Activated T-cell treated with anti-CD3 and anti-CD28 coated beads, Interleukin-2, amount 50 U/mL, for 48 hours (primary cell): ENCODE results near the gene MBOAT2.
"Not testable (repeated sequence)": the region's sequence is repeated elsewhere in the genome, so short reads cannot be mapped to it uniquely, and the experiment has no call there.

ENCODE experiments used
- DNase-seq, 2 experiments: peaks; one replicate each; pipeline ENCODE4 v3.0.0-alpha.2; 2020

Gene MBOAT2

GRCh38 chr2:8989536-8990079, 13.9 kb downstream of the MBOAT2 start:
- no peak for DNase-seq

DNA sequence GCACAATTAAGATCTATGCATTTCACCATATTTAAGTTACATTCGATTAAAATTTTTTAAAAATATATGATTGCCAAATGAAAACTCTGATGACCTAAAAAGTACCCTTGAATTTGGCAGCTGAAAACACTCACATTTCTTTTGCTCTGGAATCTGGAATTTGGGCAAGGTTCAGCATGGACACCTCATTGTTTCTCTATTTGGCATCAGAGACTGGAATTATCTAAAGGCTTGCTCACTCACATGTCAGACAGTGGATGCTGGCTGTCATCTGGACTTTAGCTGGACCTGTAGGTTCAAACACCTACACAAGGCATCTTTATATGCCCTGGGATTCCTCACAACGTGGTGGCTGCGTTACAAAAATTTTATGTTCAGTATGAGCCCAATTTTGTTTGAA, 16.1 kb downstream of the MBOAT2 start:
- no peak for DNase-seq

- DNase-seq: peak; percentile 25 to 28
Observed at GRCh38 chr2:8986327-8986976, 17.0 kb downstream of the MBOAT2 start.

- DNase-seq: no peak
Observed at GRCh38 chr2:8985561-8986326, 17.7 kb downstream of the MBOAT2 start.

DNA sequence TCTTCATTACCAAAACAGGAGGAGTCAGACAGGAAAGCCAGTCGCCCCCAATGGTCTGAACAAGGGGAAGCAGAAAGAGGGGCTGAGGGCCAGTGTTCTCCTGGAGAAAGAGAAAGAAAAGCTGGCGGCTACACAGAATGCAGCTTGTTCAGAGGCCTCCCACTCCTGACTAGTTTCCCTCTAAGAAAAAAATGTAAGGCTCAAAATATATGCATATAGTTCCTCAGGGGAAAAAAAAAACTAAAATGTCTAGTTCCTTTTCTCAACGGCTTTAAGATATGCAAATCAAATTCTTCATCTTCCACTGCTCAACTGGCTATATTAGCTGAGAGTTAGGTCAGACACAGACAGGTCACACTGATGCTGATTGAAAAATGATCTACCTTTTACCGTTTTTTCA, 18.6 kb downstream of the MBOAT2 start:
- DNase-seq: no peak

DNA sequence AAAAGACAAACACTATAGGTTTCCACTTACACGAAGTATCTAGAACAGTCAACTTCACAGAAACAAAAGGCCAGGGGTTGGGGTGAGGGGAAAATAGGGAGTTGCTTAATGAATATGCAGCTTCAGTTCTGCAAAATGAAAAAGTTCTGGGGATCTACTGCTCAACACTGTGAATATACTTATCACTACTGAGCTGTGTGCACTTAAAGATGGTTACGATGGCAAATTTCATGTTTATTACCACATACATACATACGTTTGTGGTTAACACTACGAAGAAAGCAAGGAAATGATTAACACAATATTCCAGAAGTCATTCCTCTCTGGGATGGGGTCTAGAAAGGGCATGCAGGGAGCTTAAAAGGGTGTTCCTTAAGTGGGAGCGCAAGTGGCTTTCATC, 19.3 kb downstream of the MBOAT2 start:
- no peak for DNase-seq

DNA sequence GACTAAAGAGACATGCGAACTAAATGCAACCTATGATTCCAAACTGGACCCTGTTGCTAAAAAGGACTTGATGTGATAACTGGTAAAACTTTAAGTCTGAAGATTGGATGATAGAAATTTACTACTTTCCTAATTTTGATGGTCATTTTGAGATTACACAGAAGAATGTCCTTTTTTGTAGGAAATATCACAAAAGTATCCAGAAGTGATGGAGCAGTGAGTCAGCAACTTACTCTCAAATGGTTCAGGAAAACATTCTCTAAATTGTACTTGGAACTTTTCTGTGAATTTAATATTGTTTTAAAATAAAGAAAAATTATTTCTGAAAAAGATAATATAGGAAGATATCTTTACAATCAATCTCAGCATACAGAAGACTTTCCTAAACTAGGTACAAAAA, 19.9 kb downstream of the MBOAT2 start:
- DNase-seq: no peak

- DNase-seq: no peak
Observed at GRCh38 chr2:8981876-8982275, 21.6 kb downstream of the MBOAT2 start.

GRCh38 chr2:8980096-8980495, 23.4 kb downstream of the MBOAT2 start:
- DNase-seq: no peak

DNA sequence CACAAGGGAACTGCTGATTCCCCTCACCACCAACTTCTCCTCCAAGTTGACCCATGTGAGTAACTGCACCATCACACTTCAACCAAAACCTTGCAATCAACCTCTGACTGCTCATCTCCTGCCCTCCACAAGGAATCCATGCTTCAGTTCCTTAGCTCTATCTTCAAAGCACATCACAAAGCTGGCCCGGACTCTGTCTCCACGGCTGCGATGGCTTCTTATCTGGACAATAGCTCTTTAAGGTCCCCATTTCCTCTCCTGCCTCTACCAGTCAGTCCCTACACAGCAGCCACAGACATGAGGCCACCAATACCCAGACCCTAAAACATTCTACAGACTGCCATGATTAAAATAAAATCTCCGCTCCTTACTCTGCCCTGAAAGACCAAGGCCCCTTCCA, 25.7 kb downstream of the MBOAT2 start:
- DNase-seq: no peak

- DNase-seq: no peak
Observed at GRCh38 chr2:8976442-8977259, 26.8 kb downstream of the MBOAT2 start.

DNA sequence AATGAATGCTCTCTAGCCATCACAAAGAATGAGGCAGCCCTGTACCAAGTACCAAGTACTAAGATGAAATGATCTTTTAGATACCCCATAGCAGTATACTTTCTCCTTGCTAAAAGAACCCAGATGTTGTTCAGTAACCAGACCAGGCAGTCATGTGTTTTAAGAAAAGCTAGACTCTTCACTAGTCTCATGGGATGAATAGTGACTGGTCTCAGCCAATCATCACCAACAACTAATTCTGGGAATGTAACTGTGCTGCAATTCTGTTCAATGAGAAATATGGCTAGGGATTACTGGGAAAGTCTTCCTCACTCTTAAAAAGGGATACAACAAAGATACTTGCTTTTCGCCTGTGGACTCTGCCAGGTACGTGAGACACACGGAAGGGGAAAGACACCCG, 29.5 kb downstream of the MBOAT2 start:
- no peak for DNase-seq

DNA sequence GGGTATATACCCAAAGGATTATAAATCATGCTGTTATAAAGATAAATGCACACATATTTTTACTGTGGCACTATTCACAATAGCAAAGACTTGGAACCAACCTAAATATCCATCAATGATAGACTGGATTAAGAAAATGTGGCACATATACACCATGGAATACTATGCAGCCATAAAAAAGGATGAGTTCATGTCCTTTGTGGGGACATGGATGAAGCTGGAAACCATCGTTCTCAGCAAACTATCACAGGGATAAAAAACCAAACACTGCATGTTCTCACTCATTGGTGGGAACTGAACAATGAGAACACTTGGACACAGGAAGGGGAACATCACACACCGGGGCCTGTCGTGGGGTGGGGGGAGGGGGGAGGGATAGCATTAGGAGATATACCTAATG, 30.5 kb downstream of the MBOAT2 start:
- not testable (repeated sequence) for DNase-seq

DNA sequence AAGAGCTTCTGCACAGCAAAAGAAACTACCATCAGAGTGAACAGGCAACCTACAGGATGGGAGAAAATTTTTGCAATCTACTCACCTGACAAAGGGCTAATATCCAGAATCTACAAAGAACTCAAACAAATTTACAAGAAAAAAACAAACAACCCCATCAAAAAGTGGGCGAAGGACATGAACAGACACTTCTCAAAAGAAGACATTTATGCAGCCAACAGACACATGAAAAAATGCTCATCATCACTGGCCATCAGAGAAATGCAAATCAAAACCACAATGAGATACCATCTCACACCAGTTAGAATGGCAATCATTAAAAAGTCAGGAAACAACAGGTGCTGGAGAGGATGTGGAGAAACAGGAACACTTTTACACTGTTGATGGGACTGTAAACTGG, 30.9 kb downstream of the MBOAT2 start:
- not testable (repeated sequence) for DNase-seq

DNA sequence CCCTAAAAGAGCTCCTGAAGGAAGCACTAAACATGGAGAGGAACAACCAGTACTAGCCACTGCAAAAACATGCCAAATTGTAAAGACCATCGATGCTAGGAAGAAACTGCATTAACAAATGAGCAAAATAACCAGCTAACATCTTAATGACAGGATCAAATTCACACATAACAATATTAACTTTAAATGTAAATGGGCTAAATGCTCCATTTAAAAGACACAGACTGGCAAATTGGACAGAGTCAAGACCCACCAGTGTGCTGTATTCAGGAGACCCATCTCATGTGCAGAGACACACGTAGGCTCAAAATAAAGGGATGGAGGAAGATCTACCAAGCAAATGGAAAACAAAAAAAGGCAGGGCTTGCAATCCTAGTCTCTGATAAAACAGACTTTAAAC, 34.1 kb downstream of the MBOAT2 start:
- not testable (repeated sequence) for DNase-seq

DNA sequence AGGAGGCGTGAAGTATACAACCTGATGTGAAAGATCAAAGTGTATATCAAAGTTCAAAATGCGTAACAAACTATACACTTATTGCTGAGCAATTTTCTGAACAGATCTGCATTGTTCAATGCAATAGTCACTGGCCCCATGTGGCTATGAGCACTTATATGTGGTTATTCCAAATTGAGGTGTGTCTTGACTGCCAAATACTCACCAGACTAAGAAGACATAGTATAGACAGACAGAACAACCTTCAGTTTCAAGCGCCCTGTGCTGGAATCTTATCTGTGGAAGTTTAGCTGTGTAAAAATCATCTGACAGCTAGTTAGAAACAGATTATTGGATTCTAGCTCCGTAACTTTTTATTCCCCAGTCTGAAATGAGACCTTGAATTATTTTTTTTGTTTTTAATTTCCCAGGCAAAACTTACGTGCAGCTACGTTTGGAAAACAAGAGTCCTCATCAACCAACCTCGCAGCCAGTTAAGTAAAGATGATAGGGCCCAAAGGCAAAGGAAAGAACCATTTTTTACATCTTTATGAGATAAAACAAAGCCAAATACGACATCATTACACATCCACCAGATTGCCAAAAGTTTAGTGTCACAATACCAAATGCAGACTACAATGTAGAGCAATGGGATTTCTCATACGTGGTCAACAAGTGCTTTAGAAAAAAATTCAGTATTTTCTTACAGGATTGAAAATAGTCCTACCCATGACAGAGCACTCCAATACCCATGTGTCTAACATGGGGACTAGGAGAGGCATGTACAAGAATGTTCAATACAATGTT, 37.2 kb downstream of the MBOAT2 start:
- DNase-seq: no peak

DNA sequence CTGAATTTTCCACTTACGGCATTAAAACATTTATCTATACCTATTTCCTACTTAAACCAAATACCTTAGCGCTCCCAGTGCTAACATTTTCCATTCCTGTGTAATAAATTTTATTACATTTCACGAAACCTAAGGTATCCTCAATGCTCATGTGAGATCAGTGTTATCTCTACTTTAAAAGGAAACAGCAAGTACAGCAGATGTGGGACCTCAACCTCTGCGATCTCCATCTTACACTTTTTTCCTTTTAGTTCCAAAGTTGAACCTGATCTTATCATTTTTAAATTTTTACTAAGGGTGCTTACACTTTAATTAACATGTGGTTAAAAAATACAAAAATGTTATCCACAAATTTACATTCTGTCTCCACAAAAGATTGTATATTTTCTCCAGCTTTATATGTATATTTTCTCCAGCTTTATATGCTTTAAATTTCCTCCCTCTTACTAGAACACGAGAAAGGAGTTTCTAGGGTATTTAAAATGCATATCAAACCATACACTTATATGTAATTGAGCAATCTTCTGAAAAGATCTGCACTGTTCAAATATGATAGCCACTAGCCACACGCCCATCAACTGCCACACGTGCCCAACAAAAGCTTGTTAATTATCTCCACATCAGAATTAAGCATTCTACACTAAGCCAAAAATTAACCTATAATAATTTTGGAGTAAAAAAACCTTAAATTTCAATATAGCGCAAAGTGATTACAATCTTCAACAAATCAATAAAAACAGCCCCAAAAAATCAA, 38.1 kb downstream of the MBOAT2 start:
- DNase-seq: no peak

DNA sequence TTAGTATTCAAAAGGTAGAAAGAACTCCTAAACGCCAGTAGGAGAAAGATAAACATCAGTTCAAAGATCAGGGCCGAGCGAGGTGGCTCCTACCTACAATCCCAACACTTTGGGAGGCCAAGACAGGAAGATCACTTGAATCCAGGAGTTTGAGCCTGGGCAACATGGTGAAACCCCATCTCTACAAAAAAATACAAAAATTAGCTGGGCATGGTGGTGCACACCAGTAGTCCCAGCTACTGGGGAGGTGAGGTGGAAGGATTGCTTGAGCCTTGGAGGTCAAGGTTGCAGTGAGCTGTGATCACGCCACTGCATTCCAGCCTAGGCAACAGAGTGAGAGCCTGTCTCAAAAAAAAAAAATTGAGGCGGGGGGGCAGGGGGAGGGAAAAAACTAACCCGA, 40.6 kb downstream of the MBOAT2 start:
- no peak for DNase-seq

GRCh38 chr2:8957628-8958027, 45.9 kb downstream of the MBOAT2 start:
- no peak for DNase-seq

GRCh38 chr2:8956774-8957173, 46.7 kb downstream of the MBOAT2 start:
- DNase-seq: no peak

DNA sequence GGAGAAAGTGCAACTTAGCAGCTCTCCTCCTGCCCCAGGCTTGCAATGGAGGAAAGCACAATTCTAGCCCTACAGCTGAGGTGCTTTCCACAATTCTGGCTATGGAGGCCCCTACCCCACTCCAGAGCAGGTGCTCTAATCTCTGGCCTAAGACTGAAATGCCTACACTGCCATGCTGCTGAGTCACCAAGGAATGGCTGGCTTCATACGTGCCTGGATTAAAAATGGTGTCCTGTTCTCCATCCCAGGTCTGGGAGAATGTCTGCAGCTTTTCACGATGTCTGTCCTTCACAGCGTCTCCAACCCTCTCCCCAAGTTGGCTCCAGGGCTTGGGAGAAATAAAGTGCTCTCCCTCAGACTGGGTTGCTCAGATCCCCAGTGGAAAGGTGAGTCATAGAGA, 48.5 kb downstream of the MBOAT2 start:
- DNase-seq: no peak

- no peak for DNase-seq
Observed at GRCh38 chr2:8953525-8953924, 50.0 kb downstream of the MBOAT2 start.
